ENCODE measurements around the gene ISCA1.

Gene ISCA1

DNA sequence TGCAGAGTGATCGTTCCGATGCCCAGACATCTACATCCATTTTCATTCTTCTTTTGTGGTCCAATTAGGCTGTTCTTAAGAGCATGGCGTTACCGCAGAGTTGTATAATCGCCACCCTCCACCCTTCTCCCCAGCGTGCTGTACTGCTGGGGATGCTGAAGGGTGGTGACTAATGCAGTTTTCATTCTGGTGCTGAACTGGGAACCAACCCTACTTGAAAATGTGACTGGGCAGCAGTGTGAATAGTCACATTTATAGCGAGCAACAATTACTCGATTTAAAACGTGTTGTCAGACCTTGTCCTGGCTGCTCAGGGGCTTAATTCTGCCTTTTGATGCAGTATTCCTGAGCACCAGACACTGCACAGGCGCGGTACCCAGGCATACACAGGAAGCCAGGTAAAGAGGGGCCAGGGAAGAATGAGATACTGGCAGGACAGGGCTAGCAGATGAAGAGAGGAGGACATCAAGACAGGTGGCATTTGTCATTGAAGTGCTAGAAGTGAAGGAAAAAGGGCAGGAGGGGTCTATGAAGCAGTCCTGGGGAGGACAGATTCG lies 719 bp upstream of the ISCA1 start:
- no peak for DNase-seq

GRCh38 chr9:86281593-86282076 lies 703 bp downstream of the ISCA1 start:
- no peak for DNase-seq

DNA sequence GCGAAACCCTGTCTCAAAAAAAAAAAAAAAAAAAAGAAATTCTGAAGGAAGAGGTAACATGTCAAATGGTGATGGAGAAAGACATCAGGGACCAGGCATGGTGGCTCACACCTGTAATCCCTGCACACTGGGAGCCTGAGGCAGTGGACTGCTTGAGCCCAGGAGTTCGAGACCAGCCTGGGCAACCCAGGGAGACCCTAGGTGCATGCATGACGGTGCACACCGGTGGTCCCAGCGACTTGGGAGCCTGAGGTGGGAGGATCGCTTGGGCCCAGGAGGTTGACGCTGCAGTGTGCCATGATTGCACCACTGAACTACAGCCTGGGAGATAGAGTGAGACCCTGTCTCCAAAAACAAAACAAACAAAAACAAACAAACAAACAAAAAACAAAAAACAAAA lies 1.8 kb downstream of the ISCA1 start:
- DNase-seq: no peak

GRCh38 chr9:86279839-86280238 lies 2.5 kb downstream of the ISCA1 start:
- no peak for DNase-seq

DNA sequence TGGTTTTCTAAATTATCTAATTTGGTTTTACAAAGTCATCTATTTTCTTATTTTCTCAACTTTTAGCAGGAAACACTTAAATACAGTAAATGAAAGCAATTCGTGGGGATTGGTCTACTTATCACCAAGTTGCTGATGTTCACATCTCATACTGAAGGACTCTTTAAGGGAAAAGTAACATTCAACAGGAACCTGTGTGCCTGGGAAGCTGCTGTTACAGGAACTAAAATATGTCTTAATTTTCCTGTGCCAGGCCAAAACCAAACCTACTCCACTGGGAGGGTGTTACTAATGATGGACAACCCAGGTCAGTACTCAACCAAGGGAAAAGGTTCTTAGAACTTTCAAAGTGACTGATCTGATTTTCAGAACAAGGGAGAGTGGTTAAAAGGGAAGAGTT lies 5.3 kb downstream of the ISCA1 start:
- no peak for DNase-seq

- no peak for DNase-seq
These were observed 6.4 kb downstream of the ISCA1 start for GRCh38 chr9:86275962-86276361.

DNA sequence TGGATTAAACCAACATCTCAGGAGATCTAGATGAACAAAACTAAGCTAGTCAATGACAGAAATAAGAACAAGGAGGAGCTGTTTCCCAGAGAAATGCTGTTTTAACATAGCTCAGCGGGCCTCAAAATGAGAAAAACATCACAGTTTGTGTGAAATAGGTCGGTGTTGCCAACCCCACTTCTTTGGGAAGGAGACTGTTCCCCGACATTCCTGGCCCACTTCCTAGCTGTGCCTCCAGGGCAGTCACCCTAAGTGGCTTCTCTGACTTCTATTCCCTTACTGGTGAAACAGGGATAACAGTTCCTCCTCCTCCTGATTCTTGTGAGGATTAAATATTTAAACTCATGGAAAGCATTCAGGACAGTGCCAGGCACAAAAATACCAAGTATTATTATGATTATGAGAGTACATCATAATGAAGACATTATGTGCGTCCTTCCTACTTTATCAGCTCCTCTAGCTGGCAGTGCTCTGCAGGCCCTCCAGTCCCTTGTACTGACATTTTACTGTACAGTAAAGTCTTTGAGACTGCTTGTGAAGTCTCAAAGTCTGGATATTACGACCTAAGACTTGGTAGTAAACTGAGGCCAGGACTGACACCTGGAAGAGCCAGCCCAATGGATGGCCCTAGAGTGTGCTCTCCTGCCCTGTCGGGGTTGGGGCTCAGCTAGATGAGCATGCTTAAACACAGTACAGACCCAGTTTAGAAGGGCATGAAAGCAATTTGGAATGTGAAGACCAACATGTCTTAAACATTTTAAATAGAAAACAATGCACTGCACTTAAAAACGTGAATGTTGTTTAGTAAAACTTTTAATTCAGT lies 7.3 kb downstream of the ISCA1 start:
- DNase-seq: no peak

GRCh38 chr9:86272221-86272620 lies 10.1 kb downstream of the ISCA1 start:
- DNase-seq: no peak

DNA sequence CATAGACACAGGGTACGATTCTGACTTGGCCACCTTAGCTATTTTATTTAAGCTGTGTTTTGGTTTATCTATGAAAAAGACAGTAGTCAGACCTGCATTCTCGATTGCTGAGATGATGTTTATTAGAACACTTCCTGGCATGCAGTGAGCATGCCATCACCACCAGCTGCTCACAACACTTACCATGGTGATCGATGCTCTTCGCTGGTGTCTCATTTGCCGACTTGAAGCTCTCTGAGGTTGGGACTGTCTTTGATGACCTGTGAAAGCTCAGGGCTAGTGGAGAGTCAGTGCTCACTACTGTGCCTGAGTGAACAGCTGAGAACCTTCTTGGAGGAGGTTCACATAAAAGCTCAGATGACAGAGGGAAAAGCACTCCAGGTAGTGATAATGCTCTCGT lies 18.5 kb downstream of the ISCA1 start:
- no peak for DNase-seq

- DNase-seq: no peak
These were observed 19.8 kb downstream of the ISCA1 start for GRCh38 chr9:86262492-86262891.

DNA sequence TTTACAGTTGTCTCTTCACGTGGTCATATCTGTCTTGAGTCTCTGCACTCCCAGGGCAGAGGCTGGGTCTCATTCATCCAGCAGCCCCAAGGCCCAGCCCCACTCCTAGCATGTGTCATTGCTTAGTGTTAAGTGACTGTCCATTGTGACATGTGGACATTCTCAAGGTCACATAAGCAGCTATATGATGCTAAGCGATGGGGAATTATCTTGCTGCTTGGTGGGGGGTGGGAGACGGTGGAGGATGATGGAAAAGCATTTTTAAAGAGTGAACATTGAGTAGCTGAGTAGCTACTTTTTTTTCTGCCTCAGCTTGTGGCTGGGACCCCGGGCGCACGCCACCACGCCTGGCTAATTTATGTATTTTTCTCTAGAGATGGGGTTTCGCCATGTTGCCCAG lies 22.8 kb downstream of the ISCA1 start, which contains the start of gene C9orf153:
C9orf153 (minus strand) TSS at position 101 of the 400 bp plus-strand sequence. CDS start 30,054 bp downstream, outside the sequence.
- no peak for DNase-seq

- DNase-seq: no peak
These were observed 24.9 kb downstream of the ISCA1 start for GRCh38 chr9:86257391-86257790.

- no peak for DNase-seq
These were observed 25.7 kb downstream of the ISCA1 start for GRCh38 chr9:86256653-86257052.

DNA sequence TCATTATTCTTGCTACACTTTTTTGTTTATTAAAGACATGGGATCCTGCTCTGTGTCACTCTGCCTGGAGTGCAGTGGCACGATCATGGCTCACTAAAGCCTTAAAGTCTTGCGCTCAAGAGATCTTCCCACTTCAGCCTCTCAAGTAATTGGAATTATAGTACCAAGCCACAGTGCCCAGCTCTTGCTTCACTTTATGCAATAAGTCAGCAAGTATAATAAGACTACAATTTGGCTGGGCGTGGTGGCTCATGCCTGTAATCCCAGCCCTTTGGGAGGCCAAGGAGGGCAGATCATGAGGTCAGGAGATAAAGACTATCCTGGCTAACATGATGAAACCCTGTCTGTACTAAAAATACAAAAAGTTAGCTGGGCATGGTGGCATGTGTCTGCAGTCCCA lies 28.8 kb downstream of the ISCA1 start:
- no peak for DNase-seq

- DNase-seq: no peak
These were observed 29.5 kb downstream of the ISCA1 start for GRCh38 chr9:86252870-86253269.

DNA sequence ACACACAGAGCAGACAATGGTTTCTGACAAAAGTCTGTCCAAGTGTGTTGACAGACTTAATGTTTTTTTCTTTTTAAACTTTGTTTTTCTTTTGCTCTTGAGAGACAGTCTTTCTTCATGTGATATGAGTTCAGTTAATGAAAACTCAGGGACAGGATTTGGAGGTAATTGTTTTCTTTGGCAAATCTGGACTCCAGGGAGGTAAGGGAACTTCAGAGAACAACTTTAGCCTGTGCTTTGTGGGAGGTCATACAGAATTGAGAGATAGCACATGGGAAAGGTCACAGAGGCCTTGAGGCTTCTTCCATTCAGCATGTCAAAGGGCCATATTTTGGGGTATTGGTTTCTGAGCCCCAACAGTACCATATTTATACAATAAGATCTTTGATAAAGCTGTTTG lies 32.2 kb downstream of the ISCA1 start:
- no peak for DNase-seq

- no peak for DNase-seq
These were observed 33.6 kb downstream of the ISCA1 start for GRCh38 chr9:86248746-86249145.

GRCh38 chr9:86246752-86247161 lies 35.6 kb downstream of the ISCA1 start:
- DNase-seq: no peak

GRCh38 chr9:86242071-86242470 lies 40.3 kb downstream of the ISCA1 start:
- no peak for DNase-seq

DNA sequence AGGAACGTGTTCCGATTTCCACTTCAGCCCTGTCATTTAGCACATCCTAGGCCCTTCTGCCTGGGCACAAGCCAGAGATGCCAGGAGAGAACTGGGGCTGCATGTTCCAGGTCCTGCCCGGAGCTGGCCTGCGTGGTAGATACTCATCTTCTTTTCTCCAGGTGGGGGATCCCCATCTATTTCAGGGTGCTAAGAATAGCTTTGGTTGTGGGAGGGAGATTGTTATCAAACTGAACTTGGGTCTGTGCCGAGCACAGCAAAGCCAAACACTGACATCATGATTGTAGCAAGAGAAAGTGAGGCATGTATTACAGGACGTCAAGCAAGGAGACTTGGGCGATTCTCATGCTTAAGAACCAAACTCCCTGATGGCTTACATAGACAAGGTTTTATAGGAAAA lies 41.1 kb downstream of the ISCA1 start:
- DNase-seq: no peak

DNA sequence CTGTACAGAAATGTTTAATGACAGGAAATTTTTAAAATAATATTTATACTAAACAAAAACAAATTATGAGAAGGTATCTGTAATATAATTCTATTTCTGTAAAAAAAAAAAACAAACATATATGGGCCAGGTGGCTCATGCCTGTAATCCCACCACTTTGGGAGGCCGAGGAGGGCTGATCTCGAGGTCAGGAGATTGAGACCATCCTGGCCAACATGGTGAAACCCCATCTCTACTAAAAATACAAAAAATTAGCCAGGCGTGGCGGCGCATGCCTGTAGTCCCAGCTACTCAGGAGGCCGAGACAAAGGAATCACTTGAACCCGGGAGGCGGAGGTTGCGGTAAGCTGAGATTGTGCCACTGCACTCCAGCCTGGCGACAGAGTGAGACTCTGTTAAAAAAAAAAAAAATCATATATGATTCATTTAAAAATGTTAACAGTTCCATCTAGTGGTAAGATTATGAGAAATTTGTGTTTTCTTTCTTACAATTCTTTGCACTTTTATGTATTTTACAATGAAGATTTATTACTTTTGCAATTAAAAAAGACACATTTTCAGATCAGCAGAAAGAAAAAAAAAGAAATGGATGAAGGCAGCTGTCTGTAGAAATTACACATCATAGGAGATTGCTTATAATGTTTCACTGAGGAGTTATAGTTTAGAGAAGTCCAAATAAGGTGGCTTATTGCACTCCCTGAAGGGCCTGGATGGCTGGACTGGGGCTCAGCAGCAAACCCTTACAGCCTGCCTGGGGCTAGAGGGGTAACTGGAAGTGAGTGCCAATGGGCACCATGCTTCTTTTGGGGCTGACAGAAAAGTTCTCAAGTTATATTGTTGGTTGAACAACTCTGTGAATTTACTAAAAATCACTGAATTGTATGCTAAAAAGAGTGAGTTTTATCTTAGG lies 43.2 kb downstream of the ISCA1 start:
- no peak for DNase-seq

DNA sequence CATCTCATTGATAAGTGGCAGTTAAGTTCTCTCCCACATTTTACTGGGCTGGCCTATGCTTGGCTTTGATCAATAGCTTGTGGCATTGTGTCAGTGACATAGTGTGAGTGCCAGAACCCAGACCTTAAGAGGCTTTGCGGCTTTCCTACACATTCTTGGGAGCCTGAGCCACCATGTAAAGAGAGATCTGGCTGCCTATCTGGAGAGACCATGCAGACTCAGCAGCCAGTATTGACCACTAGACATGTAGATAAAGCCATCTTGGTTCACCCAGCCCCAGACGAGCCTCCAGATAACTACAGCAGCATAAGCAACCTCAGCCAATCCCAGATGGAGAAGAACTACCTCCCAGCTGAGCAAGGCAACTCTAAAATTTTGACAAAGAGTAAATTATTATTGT lies 51.5 kb downstream of the ISCA1 start:
- DNase-seq: no peak

GRCh38 chr9:86222667-86223066 lies 59.7 kb downstream of the ISCA1 start:
- no peak for DNase-seq

All from CD4-positive, alpha-beta T cell treated with Interleukin-6 for 4 hours (primary cell).